Right kidney (tissue), 9 donors: Measurements from ENCODE around the gene BEX4.
A peak's percentile ranks its signal among the peaks of the same experiment; 100 is the strongest.
"Not testable (repeated sequence)": the region's sequence is repeated elsewhere in the genome, so short reads cannot be mapped to it uniquely, and the experiment has no call there.

Experiments used
- DNase-seq: peaks from one replicate; pipeline ENCODE4 v3.0.0-alpha.2; 2016
- long read RNA-seq, 8 donors: transcript quantifications; one replicate each; lab custom pipeline, GENCODE V29; 2026

BEX4 gene
- long read RNA-seq, donor 1, transcript BEX4-202 (3 exons, 1,328 nt): major isoform, 98 of 259 reads
- long read RNA-seq, donor 1, partial matches to known transcripts: 130 of 259 reads
- long read RNA-seq, donor 1, other reads (novel, unspliced or antisense): 31 of 259 reads
- long read RNA-seq, donor 2, transcript BEX4-202 (3 exons, 1,328 nt): major isoform, 46 of 49 reads
- long read RNA-seq, donor 2, partial matches to known transcripts: 0 of 49 reads
- long read RNA-seq, donor 2, other reads (novel, unspliced or antisense): 0 of 49 reads
- long read RNA-seq, donor 3, transcript BEX4-202 (3 exons, 1,328 nt): major isoform, 43 of 45 reads
- long read RNA-seq, donor 3, partial matches to known transcripts: 0 of 45 reads
- long read RNA-seq, donor 3, other reads (novel, unspliced or antisense): 0 of 45 reads
- long read RNA-seq, donor 4, transcript BEX4-202 (3 exons, 1,328 nt): major isoform, 73 of 77 reads
- long read RNA-seq, donor 4, partial matches to known transcripts: 0 of 77 reads
- long read RNA-seq, donor 4, other reads (novel, unspliced or antisense): 0 of 77 reads
- long read RNA-seq, donor 5, transcript BEX4-202 (3 exons, 1,328 nt): major isoform, 123 of 322 reads
- long read RNA-seq, donor 5, partial matches to known transcripts: 27 of 322 reads
- long read RNA-seq, donor 5, other reads (novel, unspliced or antisense): 171 of 322 reads
- long read RNA-seq, donor 6, transcript BEX4-201 (2 exons, 1,066 nt): minor isoform, 8 of 183 reads
- long read RNA-seq, donor 6, transcript BEX4-202 (3 exons, 1,328 nt): major isoform, 77 of 183 reads
- long read RNA-seq, donor 6, partial matches to known transcripts: 93 of 183 reads
- long read RNA-seq, donor 6, other reads (novel, unspliced or antisense): 5 of 183 reads
- long read RNA-seq, donor 7, transcript BEX4-202 (3 exons, 1,328 nt): major isoform, 126 of 507 reads
- long read RNA-seq, donor 7, partial matches to known transcripts: 349 of 507 reads
- long read RNA-seq, donor 7, other reads (novel, unspliced or antisense): 28 of 507 reads
- long read RNA-seq, donor 8, transcript BEX4-202 (3 exons, 1,328 nt): major isoform, 77 of 216 reads
- long read RNA-seq, donor 8, partial matches to known transcripts: 19 of 216 reads
- long read RNA-seq, donor 8, other reads (novel, unspliced or antisense): 118 of 216 reads

GRCh38 chrX:103214870-103215424 is at the start of gene BEX4:
Gene BEX4, plus strand, starts transcription at chrX:103215108. Its CDS starts 1,046 bp downstream, at chrX:103216154.
- peak; percentile 84 for DNase-seq

GRCh38 chrX:103170216-103170615 is 44.7 kb upstream of the BEX4 start:
- no peak for DNase-seq

- no peak for DNase-seq
Observed at GRCh38 chrX:103171353-103171752, 43.6 kb upstream of the BEX4 start.

- not testable (repeated sequence) for DNase-seq
Observed at GRCh38 chrX:103175256-103175655, 39.7 kb upstream of the BEX4 start.

- peak; percentile 30 for DNase-seq
Observed at GRCh38 chrX:103175944-103176753, 38.8 kb upstream of the BEX4 start.

- DNase-seq: no peak
Observed at GRCh38 chrX:103177556-103177955, 37.4 kb upstream of the BEX4 start.

- no peak for DNase-seq
Observed at GRCh38 chrX:103183912-103184311, 31.0 kb upstream of the BEX4 start.

GRCh38 chrX:103187953-103188475 is 26.9 kb upstream of the BEX4 start:
- no peak for DNase-seq

GRCh38 chrX:103197721-103198306 is 17.1 kb upstream of the BEX4 start:
- DNase-seq: no peak

- DNase-seq: not testable (repeated sequence)
Observed at GRCh38 chrX:103198668-103199067, 16.2 kb upstream of the BEX4 start.

GRCh38 chrX:103201041-103201440 is 13.9 kb upstream of the BEX4 start:
- no peak for DNase-seq

GRCh38 chrX:103210056-103210455 is 4.9 kb upstream of the BEX4 start:
- no peak for DNase-seq

- peak; percentile 18 for DNase-seq
Observed at GRCh38 chrX:103211012-103211715, 3.7 kb upstream of the BEX4 start.

GRCh38 chrX:103212749-103213457 is 2.0 kb upstream of the BEX4 start:
- DNase-seq: no peak

GRCh38 chrX:103215425-103215991 is 600 bp downstream of the BEX4 start:
- DNase-seq: peak; percentile 49

GRCh38 chrX:103220511-103221323 is 5.8 kb downstream of the BEX4 start:
- peak; percentile 46 for DNase-seq

- not testable (repeated sequence) for DNase-seq
Observed at GRCh38 chrX:103225918-103226317, 11.0 kb downstream of the BEX4 start.

GRCh38 chrX:103233263-103233662 is 18.4 kb downstream of the BEX4 start:
- no peak for DNase-seq
